Regular cardiac myocyte (primary cell): ENCODE data around the gene METTL6. TPM values are rescaled to one million over a fixed set of nuclear protein-coding genes. Genes with fewer than 3 reads are reported as not detected.

Experiments
- total RNA-seq: library from RNA; depleted of rRNA; stranded (reverse); fragments of >200 nt; gene quantifications from 2 replicates; pipeline ENCODE4 v1.2.3, GENCODE V29; 2014

METTL6 gene, protein sequence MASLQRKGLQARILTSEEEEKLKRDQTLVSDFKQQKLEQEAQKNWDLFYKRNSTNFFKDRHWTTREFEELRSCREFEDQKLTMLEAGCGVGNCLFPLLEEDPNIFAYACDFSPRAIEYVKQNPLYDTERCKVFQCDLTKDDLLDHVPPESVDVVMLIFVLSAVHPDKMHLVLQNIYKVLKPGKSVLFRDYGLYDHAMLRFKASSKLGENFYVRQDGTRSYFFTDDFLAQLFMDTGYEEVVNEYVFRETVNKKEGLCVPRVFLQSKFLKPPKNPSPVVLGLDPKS
- 38.2 and 38.3 TPM in 2 replicates for total RNA-seq

DNA sequence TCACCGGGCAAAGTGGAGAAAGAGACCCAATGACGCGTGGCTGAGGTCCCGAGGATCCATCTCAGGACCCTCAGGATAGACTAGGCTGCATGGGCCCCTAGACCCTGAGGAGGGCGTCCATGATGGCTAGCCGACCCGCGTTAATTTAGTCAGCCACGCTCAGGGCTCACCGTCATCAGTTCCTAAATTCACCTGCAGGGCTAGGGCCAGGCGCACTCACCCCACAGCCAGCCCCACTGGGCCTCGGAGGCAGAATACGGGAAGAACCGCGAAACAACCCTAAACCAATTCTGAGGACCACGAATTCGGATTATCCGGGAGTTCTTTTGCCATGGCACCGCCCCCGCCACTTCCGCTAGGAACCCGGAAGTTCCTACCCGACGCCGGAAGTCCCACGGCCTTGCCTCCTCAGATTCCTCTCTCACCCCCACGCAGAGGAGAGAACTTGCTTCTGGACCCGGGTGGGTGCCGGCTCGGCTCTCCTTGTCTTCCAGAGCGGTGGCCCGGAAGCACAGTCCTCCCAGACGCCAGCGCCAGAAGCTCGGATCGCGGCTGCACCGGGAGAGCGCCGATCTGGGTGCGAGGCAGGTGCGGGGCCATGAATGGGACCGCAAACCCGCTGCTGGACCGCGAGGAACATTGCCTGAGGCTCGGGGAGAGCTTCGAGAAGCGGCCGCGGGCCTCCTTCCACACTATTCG, at the start of gene METTL6, which contains the start of gene EAF1:
METTL6 (minus strand) TSS at position 363 of the 699 bp plus-strand sequence. CDS start 1,033 bp downstream, outside the sequence.
EAF1 (plus strand) TSS at position 417 of the 699 bp plus-strand sequence; CDS start at position 599, 182 bp downstream.

Other genes with a start within 250 kb of the METTL6 start
- gene CAPN7, start 221.3 kb downstream of the METTL6 start, total RNA-seq, result 28.0 and 42.6 TPM in 2 replicates
- 22.2 and 53.0 TPM in 2 replicates for gene SH3BP5, start 95.0 kb downstream of the METTL6 start, total RNA-seq
- 30.9 and 38.6 TPM in 2 replicates for gene EAF1, start 54 bp upstream of the METTL6 start, total RNA-seq
- under 0.01 and 0.28 TPM in 2 replicates for gene COLQ, start 94.2 kb upstream of the METTL6 start, total RNA-seq
- 23.0 and 26.8 TPM in 2 replicates for gene HACL1, start 174.0 kb upstream of the METTL6 start, total RNA-seq
- gene BTD, start 174.2 kb upstream of the METTL6 start, total RNA-seq, result 21.9 and 42.0 TPM in 2 replicates